Transverse colon (tissue), 4 donors: ENCODE data around the gene ACSS1.

ENCODE experiments used
- POLR2A ChIP-seq: fragments of 450-650 bp; IDR thresholded peaks from one replicate; pipeline ENCODE4 v1.6.1; 2016; ENCODE audit warnings: antibody characterized with exemption, mild to moderate bottlenecking, moderate library complexity
- POLR2AphosphoS5 ChIP-seq, 3 donors: sonication (generic); formaldehyde crosslinking; IDR thresholded peaks; one replicate each; pipeline ENCODE4 v1.6.1; 2016; ENCODE audit warnings: antibody characterized with exemption in 3 of 3
- TF ChIP-seq, protein P1 (sequence below), 5 experiments: fragments of 200-600 bp in 3 of 5; fragments of 450-650 bp in 2 of 5; sonication (generic) in 3 of 5; IDR thresholded peaks; 1 replicate in 2 of 5; 2 replicates in 3 of 5; pipeline ENCODE4 v1.5.1; 2016 to 2017; ENCODE audit warnings: antibody characterized with exemption in 5 of 5, inconsistent platforms in 3 of 5, mild to moderate bottlenecking in 2 of 5, moderate library complexity in 1 of 5

DNA sequence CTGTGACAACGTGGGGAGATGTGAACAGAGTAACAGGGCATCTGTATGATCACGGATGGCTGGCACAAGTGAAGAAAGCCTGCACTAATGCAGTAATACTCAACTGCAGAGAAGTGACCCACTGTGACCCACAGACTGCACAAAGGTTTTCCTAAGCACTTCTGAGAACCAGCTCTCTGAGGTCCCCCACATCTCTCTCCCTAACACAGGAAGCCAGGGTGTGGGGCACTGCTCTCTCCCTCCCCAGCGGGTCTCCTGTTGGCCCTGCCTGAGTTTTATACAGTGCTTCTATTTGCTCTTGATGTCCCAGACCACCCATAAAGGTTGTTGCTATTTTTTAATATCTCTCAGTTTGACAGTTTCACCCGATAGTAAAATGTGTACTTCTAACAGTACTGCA lies 76.7 kb downstream of the ACSS1 start:
- TF ChIP-seq, protein P1, sequence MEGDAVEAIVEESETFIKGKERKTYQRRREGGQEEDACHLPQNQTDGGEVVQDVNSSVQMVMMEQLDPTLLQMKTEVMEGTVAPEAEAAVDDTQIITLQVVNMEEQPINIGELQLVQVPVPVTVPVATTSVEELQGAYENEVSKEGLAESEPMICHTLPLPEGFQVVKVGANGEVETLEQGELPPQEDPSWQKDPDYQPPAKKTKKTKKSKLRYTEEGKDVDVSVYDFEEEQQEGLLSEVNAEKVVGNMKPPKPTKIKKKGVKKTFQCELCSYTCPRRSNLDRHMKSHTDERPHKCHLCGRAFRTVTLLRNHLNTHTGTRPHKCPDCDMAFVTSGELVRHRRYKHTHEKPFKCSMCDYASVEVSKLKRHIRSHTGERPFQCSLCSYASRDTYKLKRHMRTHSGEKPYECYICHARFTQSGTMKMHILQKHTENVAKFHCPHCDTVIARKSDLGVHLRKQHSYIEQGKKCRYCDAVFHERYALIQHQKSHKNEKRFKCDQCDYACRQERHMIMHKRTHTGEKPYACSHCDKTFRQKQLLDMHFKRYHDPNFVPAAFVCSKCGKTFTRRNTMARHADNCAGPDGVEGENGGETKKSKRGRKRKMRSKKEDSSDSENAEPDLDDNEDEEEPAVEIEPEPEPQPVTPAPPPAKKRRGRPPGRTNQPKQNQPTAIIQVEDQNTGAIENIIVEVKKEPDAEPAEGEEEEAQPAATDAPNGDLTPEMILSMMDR (IDR thresholded peaks at IDR 0.05): no peak
- TF ChIP-seq POLR2A: no peak
- no peak for TF ChIP-seq POLR2AphosphoS5 (IDR thresholded peaks at IDR 0.05)
